ENCODE measurements around the gene SMPD4. TPM values are rescaled to one million over a fixed set of nuclear protein-coding genes. Genes with fewer than 3 reads are reported as not detected.

Gene SMPD4
- total and polyA plus RNA-seq, 9 of the 15 experiments (the other 6 are each of a cell fraction or from before 2014, with no cell fraction given) = 7.5 to 123 (median 35.7) TPM

DNA sequence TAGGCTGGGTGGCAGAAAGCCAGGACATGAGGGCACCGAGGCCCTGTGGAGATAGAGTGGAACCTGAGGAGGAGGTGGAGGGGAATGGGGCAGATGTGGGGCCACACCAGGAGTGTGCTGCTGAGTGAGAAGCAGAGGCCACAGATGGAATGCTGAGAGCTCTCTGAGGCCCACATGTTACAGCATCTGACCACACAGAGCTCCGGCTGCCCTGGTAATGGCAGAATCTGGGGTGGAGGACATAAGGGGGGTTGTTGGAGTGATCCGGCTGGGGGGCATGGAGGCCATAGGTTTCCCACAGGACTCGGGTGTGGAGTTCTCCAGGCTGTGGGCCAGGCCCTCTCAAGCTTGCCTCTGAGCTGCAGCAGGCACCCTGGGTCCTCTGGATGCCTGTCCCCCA, 4.5 kb upstream of the SMPD4 start:
- Histone ChIP-seq H3K9ac (ENCODE audit: insufficient read depth in 1 of 2, low read depth in 2 of 2, low read length in 2 of 2) (no peak overlapping the region), H4K20me1 (replicated peaks; ENCODE audit: control insufficient read depth, insufficient read depth, low read length) (no peaks in the 10 kb centered on the region; the same call in 1 of the 2 replicates), H3K4me2 (ENCODE audit: insufficient read depth, low read length) (no peak overlapping the region), H3K27ac (ENCODE audit: extremely low read depth, low read depth, low read length) (no peak overlapping the region), H3K4me3 (no peak overlapping the region), H3K4me1 (replicated peaks in 1 of 2; ENCODE audit: control insufficient read depth in 2 of 2, insufficient read depth in 2 of 2, low read length in 2 of 2) (peaks cover 7 to 36% of the 10 kb centered on the region in 2 experiments; a peak in 4 of 5 replicates), H3K36me3 (ENCODE audit: control insufficient read depth, insufficient read depth, low read length) (peaks cover 23% of the 10 kb centered on the region; the same call in 2 of the 3 replicates), H3K27me3 (ENCODE audit: control insufficient read depth in 2 of 2, insufficient read depth in 2 of 2, low read length in 2 of 2) (no peaks in the 10 kb centered on the region), H3K9me3 (replicated peaks; ENCODE audit: control insufficient read depth, insufficient read depth, low read depth, low read length) (no peaks in the 10 kb centered on the region), H2AFZ (ENCODE audit: low read depth, low read length) (no peak overlapping the region), H3K9me1 (ENCODE audit: control insufficient read depth, insufficient read depth, low read length) (no peaks in the 10 kb centered on the region), H3K79me2 (ENCODE audit: control insufficient read depth, insufficient read depth, low read length) (peaks cover 38% of the 10 kb centered on the region)
- 84% methylated on average over 4 of the region's 4 CpGs for WGBS (ENCODE audit: insufficient coverage, low coverage, missing lambda C conversion rate)
- FAIRE-seq (no peak), DNase-seq (ENCODE audit: extremely low read depth in 1 of 4, low spot score in 3 of 4) (no peak), ATAC-seq (no peak)
- in situ Hi-C loops (cut with MboI) = no loop called here
- ChIA-PET POLR2A (interaction anchor here (1.6 kb wide), 1 partner anchor 1302 kb away, joined by 7 read pairs; no protein-coding TSS in a partner anchor), CTCF (ENCODE audit: low intra/inter-chr PET ratio) (no interaction called here)
- intact Hi-C loops (cut with micrococcal nuclease) = loop anchor here (10.0 kb wide), 1 partner anchor 1299 kb away; no protein-coding TSS in a partner anchor
- TF ChIP-seq RBM22 (IDR thresholded peaks at IDR 0.05; ENCODE audit: low read depth, low read length, poor library complexity, severe bottlenecking) = no peak
- no peak for TF ChIP-seq ZNF717 (CRISPR knock-in tag; IDR thresholded peaks at IDR 0.05)
- no peak for TF ChIP-seq CAMTA2 (CRISPR knock-in tag; conservative IDR thresholded peaks at IDR 0.05)
- TF ChIP-seq FIP1L1 (IDR thresholded peaks at IDR 0.05; ENCODE audit: low read depth, low read length, poor library complexity, severe bottlenecking) = no peak
- TF ChIP-seq ATF1 (CRISPR knock-in tag; IDR thresholded peaks at IDR 0.05) = no peak
- TF ChIP-seq ATF1 (tag; IDR thresholded peaks at IDR 0.05) = no peak
- TF ChIP-seq RBFOX2 (IDR thresholded peaks at IDR 0.05; ENCODE audit: low read depth, low read length) = peak; percentile 46; the same call in 1 of the 2 replicates
- TF ChIP-seq ETV6 (IDR thresholded peaks at IDR 0.05; ENCODE audit: borderline replicate concordance in 1 of 2, low read depth in 2 of 2, low read length in 1 of 2) = no peak
- TF ChIP-seq ETV6 (CRISPR knock-in tag; IDR thresholded peaks at IDR 0.05; ENCODE audit: borderline replicate concordance) = no peak
- TF ChIP-seq, protein P1, sequence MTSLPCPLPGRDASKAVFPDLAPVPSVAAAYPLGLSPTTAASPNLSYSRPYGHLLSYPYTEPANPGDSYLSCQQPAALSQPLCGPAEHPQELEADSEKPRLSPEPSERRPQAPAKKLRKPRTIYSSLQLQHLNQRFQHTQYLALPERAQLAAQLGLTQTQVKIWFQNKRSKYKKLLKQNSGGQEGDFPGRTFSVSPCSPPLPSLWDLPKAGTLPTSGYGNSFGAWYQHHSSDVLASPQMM (CRISPR knock-in tag; IDR thresholded peaks at IDR 0.05) = no peak
- TF ChIP-seq, protein P2, sequence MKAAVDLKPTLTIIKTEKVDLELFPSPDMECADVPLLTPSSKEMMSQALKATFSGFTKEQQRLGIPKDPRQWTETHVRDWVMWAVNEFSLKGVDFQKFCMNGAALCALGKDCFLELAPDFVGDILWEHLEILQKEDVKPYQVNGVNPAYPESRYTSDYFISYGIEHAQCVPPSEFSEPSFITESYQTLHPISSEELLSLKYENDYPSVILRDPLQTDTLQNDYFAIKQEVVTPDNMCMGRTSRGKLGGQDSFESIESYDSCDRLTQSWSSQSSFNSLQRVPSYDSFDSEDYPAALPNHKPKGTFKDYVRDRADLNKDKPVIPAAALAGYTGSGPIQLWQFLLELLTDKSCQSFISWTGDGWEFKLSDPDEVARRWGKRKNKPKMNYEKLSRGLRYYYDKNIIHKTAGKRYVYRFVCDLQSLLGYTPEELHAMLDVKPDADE (conservative IDR thresholded peaks at IDR 0.05; ENCODE audit: control insufficient read depth, low read depth, low read length) = no peak
- TF ChIP-seq POLR2G (IDR thresholded peaks at IDR 0.05; ENCODE audit: low read depth, low read length) = peak; percentile 44; the same call in 1 of the 2 replicates
- no peak for TF ChIP-seq MYBL2 (IDR thresholded peaks at IDR 0.05; ENCODE audit: low read depth)
- TF ChIP-seq MYBL2 (CRISPR knock-in tag; IDR thresholded peaks at IDR 0.05; ENCODE audit: borderline replicate concordance) = no peak
- no peak for TF ChIP-seq OTX1 (CRISPR knock-in tag; IDR thresholded peaks at IDR 0.05)
- BruUV-seq (replicated peaks) = no TSS peak
